Liver (tissue), 9 donors: Measurements from ENCODE around the gene BRD1. TPM values are rescaled to one million over a fixed set of nuclear protein-coding genes. Genes with fewer than 3 reads are reported as not detected.

Source experiments
- DNase-seq: peaks from one replicate; pipeline ENCODE4 v3.0.0-alpha.2; 2017; ENCODE audit warnings: low spot score
- H3K27ac ChIP-seq, 2 donors: one replicate each; pipeline ENCODE4 v1.7.0; 2013; ENCODE audit warnings: inconsistent platforms in 2 of 2, low read length in 2 of 2, control low read depth in 1 of 2, low read depth in 1 of 2, mild to moderate bottlenecking in 1 of 2
- H3K27me3 ChIP-seq, 4 donors: one replicate each; pipeline versions ENCODE4 v1.6.1 to v1.7.0; 2013; ENCODE audit warnings: low read length in 3 of 4, inconsistent platforms in 1 of 4, mild to moderate bottlenecking in 1 of 4, moderate library complexity in 1 of 4; ENCODE audit not compliant: control insufficient read depth in 4 of 4, insufficient read depth in 4 of 4
- H3K36me3 ChIP-seq, 4 donors: one replicate each; pipeline versions ENCODE4 v1.6.1 to v1.7.0; 2013; ENCODE audit warnings: low read length in 3 of 4, mild to moderate bottlenecking in 3 of 4, low read depth in 1 of 4, moderate library complexity in 1 of 4; ENCODE audit not compliant: control insufficient read depth in 4 of 4, insufficient read depth in 3 of 4
- H3K4me1 ChIP-seq, 4 donors: one replicate each; pipeline versions ENCODE4 v1.6.1 to v1.7.0; 2013; ENCODE audit warnings: low read length in 3 of 4, mild to moderate bottlenecking in 3 of 4, moderate library complexity in 1 of 4; ENCODE audit not compliant: control insufficient read depth in 4 of 4, insufficient read depth in 4 of 4
- H3K4me3 ChIP-seq, 3 donors: one replicate each; pipeline versions ENCODE4 v1.6.1 to v1.7.0; 2013; ENCODE audit warnings: low read length in 3 of 3, control low read depth in 1 of 3, low read depth in 1 of 3, mild to moderate bottlenecking in 1 of 3
- H3K9ac ChIP-seq, 2 donors: one replicate each; pipeline ENCODE4 v1.7.0; 2013; ENCODE audit warnings: low read length in 2 of 2, mild to moderate bottlenecking in 2 of 2, moderate library complexity in 2 of 2, control low read depth in 1 of 2, low read depth in 1 of 2
- H3K9me3 ChIP-seq, 4 donors: one replicate each; pipeline versions ENCODE4 v1.6.1 to v1.7.0; 2013; ENCODE audit warnings: low read length in 3 of 4; ENCODE audit not compliant: control insufficient read depth in 4 of 4
- ATF3 ChIP-seq: IDR thresholded peaks from 2 replicates; pipeline ENCODE4 v1.6.1; 2016; ENCODE audit warnings: antibody characterized with exemption
- EGR1 ChIP-seq, 2 donors: IDR thresholded peaks; 2 replicates each; pipeline ENCODE4 v1.6.1; 2016 to 2018; ENCODE audit warnings: antibody characterized with exemption in 2 of 2, low read depth in 2 of 2
- FOXA1 ChIP-seq: IDR thresholded peaks from 2 replicates; pipeline ENCODE4 v1.6.1; 2016; ENCODE audit warnings: antibody characterized with exemption
- FOXA2 ChIP-seq: IDR thresholded peaks from 2 replicates; pipeline ENCODE4 v1.6.1; 2016; ENCODE audit warnings: antibody characterized with exemption
- GABPA ChIP-seq, 2 donors: IDR thresholded peaks in 1 of 2; conservative IDR thresholded peaks in 1 of 2; 2 replicates each; pipeline ENCODE4 v1.6.1; 2016; ENCODE audit warnings: antibody characterized with exemption in 2 of 2, mild to moderate bottlenecking in 1 of 2, moderate library complexity in 1 of 2
- HNF4A ChIP-seq, 2 donors: conservative IDR thresholded peaks; 2 replicates each; pipeline ENCODE4 v1.6.1; 2016; ENCODE audit warnings: antibody characterized with exemption in 2 of 2, mild to moderate bottlenecking in 2 of 2
- HNF4G ChIP-seq: IDR thresholded peaks from 2 replicates; pipeline ENCODE4 v1.6.1; 2016; ENCODE audit warnings: antibody characterized with exemption
- JUND ChIP-seq, 2 donors: IDR thresholded peaks; 2 replicates each; pipeline ENCODE4 v1.6.1; 2016; ENCODE audit warnings: antibody characterized with exemption in 2 of 2
- NR2F2 ChIP-seq: IDR thresholded peaks from 2 replicates; pipeline ENCODE4 v1.6.1; 2016; ENCODE audit warnings: antibody characterized with exemption
- REST ChIP-seq: IDR thresholded peaks from 2 replicates; pipeline ENCODE4 v1.6.1; 2016; ENCODE audit warnings: antibody characterized with exemption, mild to moderate bottlenecking
- RXRA ChIP-seq, 2 donors: IDR thresholded peaks; 2 replicates each; pipeline ENCODE4 v1.6.1; 2017 to 2018; ENCODE audit warnings: antibody characterized with exemption in 2 of 2, mild to moderate bottlenecking in 1 of 2
- SP1 ChIP-seq: IDR thresholded peaks from 2 replicates; pipeline ENCODE4 v1.6.1; 2018; ENCODE audit warnings: antibody characterized with exemption, mild to moderate bottlenecking
- YY1 ChIP-seq: IDR thresholded peaks from 2 replicates; pipeline ENCODE4 v1.6.1; 2016; ENCODE audit warnings: antibody characterized with exemption, mild to moderate bottlenecking
- ZBTB33 ChIP-seq: IDR thresholded peaks from 2 replicates; pipeline ENCODE4 v1.6.1; 2016; ENCODE audit warnings: antibody characterized with exemption
- WGBS: extraction: QIAGEN DNeasy Blood & Tissue Kit; methylation state at CpG from one replicate; pipeline ENCODE4 v1.1.7; 2013; 5-methylcytosine and 5-hydroxymethylcytosine counted together
- polyA plus RNA-seq, 2 donors: library from polyadenylated mRNA; stranded (reverse) in 1 of 2; unstranded in 1 of 2; fragments of 200-250 nt in 1 of 2; fragments of >200 nt in 1 of 2; fragmentation: Nextera tagmentation in 1 of 2; extraction: Ambion mirVana in 1 of 2; gene quantifications; one replicate each; pipeline versions ENCODE4 v1.2.1 to v1.2.3, GENCODE V29; 2013 to 2015
- total RNA-seq, 2 donors: library from RNA; depleted of rRNA; stranded (reverse); fragments of >200 nt; gene quantifications; one replicate each; pipeline ENCODE4 v1.2.3, GENCODE V29; 2014
- TF ChIP-seq, protein P1 (sequence below): fragments of 150-350 bp; IDR thresholded peaks from 2 replicates; pipeline ENCODE4 v1.5.1; 2017; ENCODE audit warnings: improper control_type of control experiment, low read depth, low read length; ENCODE audit not compliant: missing input control
- TF ChIP-seq, protein P2 (sequence below): IDR thresholded peaks from 2 replicates; pipeline ENCODE4 v1.6.1; 2016; ENCODE audit warnings: antibody characterized with exemption
- donor health status: healthy.
- donor health status: healthy.
- donor health status: healthy.
- donor health status: healthy.
- donor health status: healthy.

BRD1 gene
- total and polyA plus RNA-seq, 4 donors = 3.3 to 20.7 (median 11.6) TPM

DNA sequence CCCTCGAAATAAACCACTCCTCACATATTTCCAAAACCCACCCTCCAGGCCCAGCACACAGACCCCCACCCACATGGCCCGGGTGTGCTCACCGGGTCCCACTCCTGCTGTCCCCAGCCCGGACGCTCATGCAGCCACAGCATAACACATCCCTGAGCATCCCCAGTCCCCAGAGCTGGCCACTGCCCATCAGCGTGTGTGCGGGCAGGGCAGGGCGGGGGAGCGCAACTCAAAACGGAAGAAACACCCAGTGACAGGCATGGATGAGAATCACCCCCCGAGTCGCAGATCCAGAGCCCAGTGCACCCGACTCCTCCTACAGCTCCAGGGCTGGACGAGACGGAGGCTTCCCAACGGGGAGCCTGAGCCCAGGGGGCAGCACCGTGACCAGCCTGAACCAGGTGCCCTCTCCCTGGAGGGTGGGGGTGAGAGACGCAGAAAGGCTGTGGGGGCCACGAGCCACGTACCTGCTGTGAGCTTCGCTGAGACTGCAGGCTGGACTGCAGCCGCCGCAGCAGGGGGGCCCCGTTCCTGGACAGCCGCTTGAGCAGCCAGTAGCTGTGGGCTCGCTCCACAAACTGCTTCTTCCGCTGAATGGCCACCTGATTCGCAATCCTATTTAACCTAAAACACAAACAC, 23.8 kb downstream of the BRD1 start:
- peaks cover 10 to 16% (median 15%) of the 10 kb centered on the region in 4 donors for H3K36me3 ChIP-seq
- TF ChIP-seq JUND (IDR thresholded peaks at IDR 0.05) = no peak
- no peak for TF ChIP-seq SP1
- TF ChIP-seq FOXA2 = no peak
- no peak for TF ChIP-seq FOXA1
- no peak for TF ChIP-seq ATF3
- TF ChIP-seq YY1 = no peak
- no peak for TF ChIP-seq RXRA (IDR thresholded peaks at IDR 0.05)
- TF ChIP-seq HNF4A (conservative IDR thresholded peaks at IDR 0.05) = no peak
- no peak for TF ChIP-seq ZBTB33
- no peak for TF ChIP-seq EGR1 (IDR thresholded peaks at IDR 0.05; ENCODE audit: low read depth in 2 of 2)
- no peak overlapping the region for H3K9ac ChIP-seq
- no peak overlapping the region for H3K27ac ChIP-seq
- 93% methylated on average over 28 of the region's 28 CpGs for WGBS
- H3K4me1 ChIP-seq = peaks cover 0 to 5% (median 2%) of the 10 kb centered on the region in 4 donors
- no peak overlapping the region for H3K4me3 ChIP-seq
- no peaks in the 10 kb centered on the region for H3K27me3 ChIP-seq
- no peaks in the 10 kb centered on the region for H3K9me3 ChIP-seq
- no peak for DNase-seq

DNA sequence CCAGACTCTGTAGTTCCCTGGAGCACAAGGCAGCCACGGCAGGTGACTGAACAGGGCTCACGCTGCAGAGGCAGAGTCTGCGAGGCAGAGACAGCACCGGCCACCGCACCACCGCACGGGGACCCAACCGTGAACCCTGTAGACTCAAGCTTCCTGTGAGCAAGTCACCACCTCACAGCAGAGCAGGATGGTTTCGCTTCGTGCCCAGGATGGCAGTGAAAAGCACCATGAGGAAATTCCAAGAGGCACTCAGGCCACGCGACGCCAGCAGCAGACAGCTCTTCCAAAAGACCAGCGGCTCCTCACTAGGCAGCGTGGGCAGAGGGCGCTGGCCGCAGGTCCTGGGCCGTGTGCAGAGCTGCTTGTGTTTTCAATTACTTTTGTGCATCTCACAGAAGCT, 24.5 kb downstream of the BRD1 start:
- H3K27me3 ChIP-seq = no peaks in the 10 kb centered on the region
- no peak overlapping the region for H3K4me3 ChIP-seq
- peaks cover 0 to 2% (median under 1%) of the 10 kb centered on the region in 4 donors for H3K4me1 ChIP-seq
- H3K36me3 ChIP-seq = peaks cover 10 to 22% (median 20%) of the 10 kb centered on the region in 4 donors
- no peaks in the 10 kb centered on the region for H3K9me3 ChIP-seq
- no peak overlapping the region for H3K27ac ChIP-seq
- DNase-seq = no peak
- no peak overlapping the region for H3K9ac ChIP-seq
- TF ChIP-seq, protein P1, sequence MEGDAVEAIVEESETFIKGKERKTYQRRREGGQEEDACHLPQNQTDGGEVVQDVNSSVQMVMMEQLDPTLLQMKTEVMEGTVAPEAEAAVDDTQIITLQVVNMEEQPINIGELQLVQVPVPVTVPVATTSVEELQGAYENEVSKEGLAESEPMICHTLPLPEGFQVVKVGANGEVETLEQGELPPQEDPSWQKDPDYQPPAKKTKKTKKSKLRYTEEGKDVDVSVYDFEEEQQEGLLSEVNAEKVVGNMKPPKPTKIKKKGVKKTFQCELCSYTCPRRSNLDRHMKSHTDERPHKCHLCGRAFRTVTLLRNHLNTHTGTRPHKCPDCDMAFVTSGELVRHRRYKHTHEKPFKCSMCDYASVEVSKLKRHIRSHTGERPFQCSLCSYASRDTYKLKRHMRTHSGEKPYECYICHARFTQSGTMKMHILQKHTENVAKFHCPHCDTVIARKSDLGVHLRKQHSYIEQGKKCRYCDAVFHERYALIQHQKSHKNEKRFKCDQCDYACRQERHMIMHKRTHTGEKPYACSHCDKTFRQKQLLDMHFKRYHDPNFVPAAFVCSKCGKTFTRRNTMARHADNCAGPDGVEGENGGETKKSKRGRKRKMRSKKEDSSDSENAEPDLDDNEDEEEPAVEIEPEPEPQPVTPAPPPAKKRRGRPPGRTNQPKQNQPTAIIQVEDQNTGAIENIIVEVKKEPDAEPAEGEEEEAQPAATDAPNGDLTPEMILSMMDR = no peak
- TF ChIP-seq ATF3 (no peak), GABPA (IDR thresholded peaks at IDR 0.05 in 1 of 2, conservative IDR thresholded peaks at IDR 0.05 in 1 of 2) (no peak), REST (no peak), HNF4A (conservative IDR thresholded peaks at IDR 0.05) (no peak), HNF4G (no peak), SP1 (no peak), YY1 (no peak), FOXA2 (no peak), JUND (IDR thresholded peaks at IDR 0.05) (no peak), ZBTB33 (no peak), FOXA1 (no peak), RXRA (IDR thresholded peaks at IDR 0.05) (no peak), NR2F2 (no peak)
- TF ChIP-seq, protein P2, sequence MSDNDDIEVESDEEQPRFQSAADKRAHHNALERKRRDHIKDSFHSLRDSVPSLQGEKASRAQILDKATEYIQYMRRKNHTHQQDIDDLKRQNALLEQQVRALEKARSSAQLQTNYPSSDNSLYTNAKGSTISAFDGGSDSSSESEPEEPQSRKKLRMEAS = no peak
- WGBS = 95% methylated on average over 18 of the region's 18 CpGs
